HFF-Myc (cell line): ENCODE results near the gene GABARAPL1.

Source experiments
- DNase-seq: peaks from one replicate; pipeline ENCODE4 v3.0.0-alpha.2; 2011; ENCODE audit warnings: low read depth; ENCODE audit errors: extremely low read depth
- H3K4me3 ChIP-seq: replicated peaks from 2 replicates; pipeline ENCODE4 v1.5.1; 2011; ENCODE audit warnings: low read depth, mild to moderate bottlenecking, control low read depth, low read length
- TF ChIP-seq, protein P1 (sequence below): IDR thresholded peaks from 2 replicates; pipeline ENCODE4 v1.5.1; 2012; ENCODE audit warnings: mild to moderate bottlenecking, low read depth, low read length, control low read depth; ENCODE audit errors: missing control alignments

Gene GABARAPL1

DNA sequence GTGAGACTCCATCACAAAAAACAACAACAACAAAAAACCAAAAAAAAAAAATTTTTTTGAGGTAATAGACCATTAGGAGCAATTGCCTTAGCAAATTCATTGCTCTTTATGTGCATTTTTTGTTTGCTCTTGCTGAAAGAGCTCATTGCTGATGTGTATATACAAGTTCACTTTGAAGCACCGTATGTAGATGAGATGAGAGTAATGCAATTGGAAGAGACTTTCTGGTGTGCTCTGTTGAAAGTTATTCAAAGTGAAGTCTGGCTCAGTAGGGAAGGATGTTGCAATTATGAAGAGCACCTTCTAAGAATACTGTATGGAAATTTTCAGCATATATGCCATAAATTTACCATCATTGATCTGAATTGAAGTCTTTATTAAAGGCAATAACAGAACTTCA is 48.2 kb downstream of the GABARAPL1 start:
- TF ChIP-seq, protein P1, sequence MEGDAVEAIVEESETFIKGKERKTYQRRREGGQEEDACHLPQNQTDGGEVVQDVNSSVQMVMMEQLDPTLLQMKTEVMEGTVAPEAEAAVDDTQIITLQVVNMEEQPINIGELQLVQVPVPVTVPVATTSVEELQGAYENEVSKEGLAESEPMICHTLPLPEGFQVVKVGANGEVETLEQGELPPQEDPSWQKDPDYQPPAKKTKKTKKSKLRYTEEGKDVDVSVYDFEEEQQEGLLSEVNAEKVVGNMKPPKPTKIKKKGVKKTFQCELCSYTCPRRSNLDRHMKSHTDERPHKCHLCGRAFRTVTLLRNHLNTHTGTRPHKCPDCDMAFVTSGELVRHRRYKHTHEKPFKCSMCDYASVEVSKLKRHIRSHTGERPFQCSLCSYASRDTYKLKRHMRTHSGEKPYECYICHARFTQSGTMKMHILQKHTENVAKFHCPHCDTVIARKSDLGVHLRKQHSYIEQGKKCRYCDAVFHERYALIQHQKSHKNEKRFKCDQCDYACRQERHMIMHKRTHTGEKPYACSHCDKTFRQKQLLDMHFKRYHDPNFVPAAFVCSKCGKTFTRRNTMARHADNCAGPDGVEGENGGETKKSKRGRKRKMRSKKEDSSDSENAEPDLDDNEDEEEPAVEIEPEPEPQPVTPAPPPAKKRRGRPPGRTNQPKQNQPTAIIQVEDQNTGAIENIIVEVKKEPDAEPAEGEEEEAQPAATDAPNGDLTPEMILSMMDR = no peak
- H3K4me3 ChIP-seq = no peak overlapping the region
- no peak for DNase-seq

DNA sequence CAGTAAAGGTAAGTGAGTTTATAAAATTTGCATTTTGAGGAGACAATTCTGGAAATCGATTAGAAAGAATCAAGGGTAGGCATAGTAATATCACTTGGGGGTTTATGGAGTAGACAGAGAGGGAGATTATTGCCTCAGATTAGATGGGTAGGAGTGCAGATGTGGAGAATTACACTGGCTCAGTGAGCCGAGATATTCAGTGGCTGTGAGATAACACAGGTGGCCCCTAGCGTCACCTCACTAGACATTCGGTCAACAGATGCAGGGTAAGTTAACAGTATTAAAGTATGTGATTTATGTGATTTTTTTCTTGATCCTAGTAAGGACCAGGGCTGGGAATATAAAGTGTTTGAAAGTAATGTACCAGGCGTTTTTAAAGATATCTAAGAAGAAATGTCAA is 55.4 kb downstream of the GABARAPL1 start:
- TF ChIP-seq, protein P1 = no peak
- DNase-seq = no peak
- H3K4me3 ChIP-seq = no peak overlapping the region

DNA sequence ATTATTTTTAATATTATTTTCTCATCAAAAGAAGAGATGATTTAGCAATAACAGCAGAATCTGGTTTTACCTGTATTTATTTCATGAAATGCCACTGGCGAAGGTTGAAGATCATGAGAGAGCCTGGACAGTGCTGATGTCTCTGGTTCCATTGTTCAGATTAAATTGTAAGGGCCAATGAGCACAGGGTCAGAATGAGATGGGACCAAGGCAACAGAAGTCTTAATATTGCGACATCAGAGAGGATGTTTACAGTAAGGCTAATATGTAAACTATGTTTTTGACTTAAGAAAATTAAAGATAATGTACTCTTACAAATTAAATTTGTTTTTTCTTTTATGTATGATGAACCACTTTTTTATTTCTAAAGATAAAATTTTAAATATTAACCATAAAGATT is 59.8 kb downstream of the GABARAPL1 start:
- DNase-seq = no peak
- TF ChIP-seq, protein P1 = no peak
- H3K4me3 ChIP-seq = no peak overlapping the region
